HG03175 (cell line): ENCODE data around the gene MYORG.

ENCODE experiments used
- ATAC-seq: cut with Tn5 transposase; IDR thresholded peaks from one replicate; pipeline ENCODE4 v1.9.1; 2021; ENCODE audit warnings: mild to moderate bottlenecking, moderate library complexity; ENCODE audit not compliant: unreplicated experiment

Gene MYORG

DNA sequence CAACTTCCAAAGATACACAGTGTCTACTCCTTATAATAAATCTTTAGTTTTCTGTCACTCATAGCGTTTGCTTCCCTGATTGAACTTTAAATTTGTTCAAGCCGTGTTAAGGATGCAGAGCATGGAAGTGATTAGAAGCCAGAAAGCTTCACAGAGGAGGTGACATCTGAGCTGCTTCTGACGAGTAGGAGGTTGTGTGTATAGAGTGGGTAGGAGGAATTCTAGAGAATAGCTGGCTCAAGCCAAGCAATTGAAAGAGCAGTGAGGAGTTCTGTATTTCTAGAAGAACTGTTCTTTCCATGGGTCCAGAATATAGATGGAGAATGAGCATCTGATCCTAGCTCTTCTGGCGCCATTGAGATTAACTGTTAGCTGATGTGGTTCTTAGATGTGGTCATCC is 41.3 kb downstream of the MYORG start:
- ATAC-seq: no peak

GRCh38 chr9:34334916-34335315 is 41.8 kb downstream of the MYORG start:
- ATAC-seq: no peak

DNA sequence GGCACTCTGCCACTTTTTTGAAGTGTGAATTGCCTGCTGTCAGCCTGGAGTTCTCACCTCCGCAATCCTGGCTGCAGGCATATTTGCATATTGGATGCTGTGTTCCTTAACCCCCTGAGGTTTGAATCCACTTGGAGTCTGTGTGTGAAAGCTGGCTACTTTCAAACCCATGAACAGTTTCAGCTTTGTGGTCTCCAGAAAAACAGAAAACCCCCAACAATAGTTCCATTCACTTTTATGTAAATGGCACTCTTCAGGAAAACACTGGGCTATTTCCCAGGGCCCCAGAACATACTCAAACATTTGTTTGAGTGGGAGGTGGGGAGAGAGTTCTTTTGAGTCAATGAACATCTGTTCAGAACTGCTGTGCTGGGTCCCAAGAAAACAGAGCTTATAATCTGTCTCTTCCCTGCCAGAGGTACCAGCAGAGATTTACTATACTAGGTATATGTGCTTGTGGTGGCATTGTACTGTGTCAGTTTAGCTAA is 42.3 kb downstream of the MYORG start:
- ATAC-seq: no peak

DNA sequence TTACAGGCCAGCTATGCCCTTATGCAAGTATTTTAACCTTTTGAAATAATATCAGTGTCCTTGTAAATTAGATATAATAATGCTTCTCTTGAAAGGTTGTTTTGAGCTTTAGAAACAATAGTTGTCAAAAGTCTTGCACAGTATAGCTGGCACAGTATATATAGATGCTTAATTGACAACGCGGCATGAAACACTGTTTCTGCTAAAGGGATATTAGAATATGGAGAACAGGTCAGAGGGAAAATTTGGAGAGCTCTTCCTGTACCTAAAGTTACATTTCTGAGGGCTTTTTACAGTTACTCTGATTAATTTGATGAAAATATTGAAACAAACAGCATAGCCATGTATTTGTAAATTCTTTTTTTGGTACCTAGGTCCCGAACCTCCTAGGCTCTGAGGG is 42.9 kb downstream of the MYORG start:
- no peak for ATAC-seq

GRCh38 chr9:34332076-34332964 is 44.4 kb downstream of the MYORG start:
- no peak for ATAC-seq

GRCh38 chr9:34331196-34331595 is 45.5 kb downstream of the MYORG start:
- ATAC-seq: no peak

DNA sequence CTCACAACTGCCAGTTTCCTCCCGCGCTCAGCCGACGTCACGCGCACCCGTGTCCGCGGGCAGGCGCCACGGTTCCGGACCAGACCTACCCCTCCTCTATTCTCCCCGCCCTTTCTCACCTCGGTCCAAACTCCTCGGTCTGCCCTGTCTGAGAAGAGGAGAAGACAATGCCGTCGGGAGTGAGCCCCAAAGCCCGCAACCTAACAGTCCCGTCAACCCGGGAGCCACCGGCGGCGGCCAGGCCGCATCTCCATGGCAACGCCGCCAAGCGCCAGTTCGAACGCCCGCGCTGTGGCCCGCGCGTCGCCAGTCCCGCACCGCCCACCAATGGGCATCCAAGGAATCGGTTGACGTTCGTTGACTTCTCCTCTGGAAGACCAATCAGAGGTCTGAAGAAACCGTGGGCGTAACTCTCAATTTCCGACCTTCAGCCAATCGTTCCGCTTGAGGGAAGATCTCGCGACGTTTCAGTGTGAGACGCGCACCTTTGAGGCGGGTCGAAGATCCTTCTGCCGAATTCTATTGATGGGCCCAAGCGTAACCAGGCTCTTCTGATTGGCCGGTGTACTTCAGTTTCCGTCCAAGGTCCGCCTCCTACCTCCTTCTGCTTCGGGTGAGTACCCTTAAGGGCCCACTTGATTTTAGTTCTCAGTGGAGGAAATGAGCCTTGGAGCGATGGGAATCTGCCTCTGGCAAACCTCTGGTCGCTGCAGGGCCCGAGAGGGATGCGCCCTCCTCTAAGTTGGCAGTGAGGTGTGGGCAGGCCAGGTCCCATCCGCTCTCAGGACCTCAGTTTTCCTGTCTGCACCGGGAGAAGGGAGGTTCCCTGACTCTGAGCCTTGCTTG is 47.5 kb downstream of the MYORG start, which contains the start of the genes KIF24 and NUDT2:
TSS of gene KIF24 (minus strand) at position 282 of the 846 bp plus-strand sequence. CDS start 17,922 bp downstream, outside the sequence.
TSS of gene NUDT2 (plus strand) at position 583 of the 846 bp plus-strand sequence. CDS start 9,471 bp downstream, outside the sequence.
- peak; percentile 93 for ATAC-seq

GRCh38 chr9:34328500-34328986 is 48.2 kb downstream of the MYORG start:
- ATAC-seq: no peak

- no peak for ATAC-seq
Observed at GRCh38 chr9:34326690-34327089, 50.0 kb downstream of the MYORG start.

- no peak for ATAC-seq
Observed at GRCh38 chr9:34322899-34323591, 53.7 kb downstream of the MYORG start.

DNA sequence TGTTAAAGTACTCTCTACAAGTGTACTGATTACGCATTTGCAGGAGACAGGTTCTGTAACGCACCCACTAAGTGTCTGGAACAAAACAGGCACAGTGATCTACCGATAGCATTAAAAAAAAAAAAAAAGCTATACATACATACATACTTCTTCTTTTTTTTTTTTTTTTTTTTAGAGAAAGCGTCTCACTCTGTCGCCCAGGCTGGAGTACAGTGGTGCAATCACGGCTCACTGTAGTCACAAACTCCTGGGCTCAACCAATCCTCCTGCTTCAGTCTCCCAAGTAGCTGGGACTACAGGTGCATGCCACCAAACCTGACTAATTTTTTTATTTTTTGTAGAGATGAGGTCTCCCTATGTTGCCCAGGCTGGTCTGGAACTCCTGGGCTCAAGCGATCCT is 55.2 kb downstream of the MYORG start:
- no peak for ATAC-seq

DNA sequence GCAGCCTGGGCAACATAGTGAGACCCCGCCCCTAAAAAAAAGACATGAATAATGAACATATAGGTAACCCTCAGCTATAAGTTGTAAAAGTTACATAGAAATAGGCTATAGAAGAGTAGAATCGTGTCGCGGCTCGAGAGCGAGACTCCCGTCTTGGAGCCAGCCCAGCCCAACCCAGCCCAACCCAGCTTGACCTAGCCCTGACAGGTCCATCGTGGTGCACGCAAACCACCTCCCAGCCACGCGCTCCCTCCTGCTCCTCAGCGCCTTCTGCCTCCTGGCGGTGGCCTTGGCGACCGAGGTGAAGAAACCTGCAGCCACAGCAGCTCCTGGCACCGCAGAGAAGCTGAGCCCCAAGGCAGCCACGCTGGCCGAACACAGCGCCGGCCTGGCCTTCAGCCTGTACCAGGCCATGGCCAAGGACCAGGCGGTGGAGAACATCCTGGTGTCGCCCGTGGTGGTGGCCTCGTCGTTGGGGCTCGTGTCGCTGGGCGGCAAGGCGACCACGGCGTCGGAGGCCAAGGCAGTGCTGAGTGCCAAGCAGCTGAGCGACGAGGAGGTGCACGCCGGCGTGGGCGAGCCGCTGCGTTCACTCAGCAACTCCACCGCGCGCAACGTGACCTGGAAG is 58.4 kb downstream of the MYORG start:
- ATAC-seq: no peak

GRCh38 chr9:34317436-34317835 is 59.3 kb downstream of the MYORG start:
- ATAC-seq: no peak
